ENCODE data around the gene CNTNAP3B. TPM values are rescaled to one million over a fixed set of nuclear protein-coding genes. Genes with fewer than 3 reads are reported as not detected.
"Not testable (repeated sequence)": the region's sequence is repeated elsewhere in the genome, so short reads cannot be mapped to it uniquely, and the experiment has no call there.

Gene CNTNAP3B
- total RNA-seq = not detected in 2 replicates

DNA sequence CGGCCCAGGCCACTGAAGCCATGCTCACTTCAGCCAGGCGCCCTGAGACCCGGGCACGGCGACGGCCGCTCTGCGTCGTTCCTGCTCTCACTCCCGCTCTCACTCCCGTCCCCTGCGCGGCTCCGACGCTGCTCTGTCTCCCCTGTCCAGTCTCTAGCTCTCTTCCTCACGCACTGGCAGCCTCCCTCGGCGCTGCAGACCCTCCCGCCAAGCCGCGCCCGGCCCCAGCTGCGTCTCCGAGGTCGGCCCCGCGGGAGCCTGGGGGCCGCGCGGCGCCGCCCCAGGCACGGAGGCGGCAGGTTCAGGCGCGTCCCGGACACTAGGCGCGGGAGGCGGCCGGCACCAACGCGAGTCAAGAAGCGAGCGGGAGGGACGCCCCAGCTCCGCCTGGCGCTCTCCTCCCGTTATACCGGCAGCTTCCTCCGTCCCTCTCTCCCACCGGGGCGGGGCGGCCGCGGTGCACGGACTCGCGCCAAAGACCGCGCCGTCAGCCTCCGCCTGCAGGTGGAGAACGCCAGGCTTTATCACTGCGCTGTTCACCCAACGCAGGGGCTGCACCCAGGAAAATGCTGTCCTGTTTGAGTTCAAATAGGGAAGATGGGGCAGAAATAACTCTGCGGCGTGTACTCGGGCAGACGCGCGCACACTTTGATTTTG lies at the start of gene CNTNAP3B:
TSS of gene CNTNAP3B (minus strand) at position 354 of the 657 bp plus-strand sequence. CDS start at position 22, 332 bp downstream.
- intact Hi-C loops (cut with micrococcal nuclease) = not testable (repeated sequence)

GRCh38 chr9:42160299-42160698 lies 31.1 kb upstream of the CNTNAP3B start:
- intact Hi-C loops (cut with micrococcal nuclease) = not testable (repeated sequence)

DNA sequence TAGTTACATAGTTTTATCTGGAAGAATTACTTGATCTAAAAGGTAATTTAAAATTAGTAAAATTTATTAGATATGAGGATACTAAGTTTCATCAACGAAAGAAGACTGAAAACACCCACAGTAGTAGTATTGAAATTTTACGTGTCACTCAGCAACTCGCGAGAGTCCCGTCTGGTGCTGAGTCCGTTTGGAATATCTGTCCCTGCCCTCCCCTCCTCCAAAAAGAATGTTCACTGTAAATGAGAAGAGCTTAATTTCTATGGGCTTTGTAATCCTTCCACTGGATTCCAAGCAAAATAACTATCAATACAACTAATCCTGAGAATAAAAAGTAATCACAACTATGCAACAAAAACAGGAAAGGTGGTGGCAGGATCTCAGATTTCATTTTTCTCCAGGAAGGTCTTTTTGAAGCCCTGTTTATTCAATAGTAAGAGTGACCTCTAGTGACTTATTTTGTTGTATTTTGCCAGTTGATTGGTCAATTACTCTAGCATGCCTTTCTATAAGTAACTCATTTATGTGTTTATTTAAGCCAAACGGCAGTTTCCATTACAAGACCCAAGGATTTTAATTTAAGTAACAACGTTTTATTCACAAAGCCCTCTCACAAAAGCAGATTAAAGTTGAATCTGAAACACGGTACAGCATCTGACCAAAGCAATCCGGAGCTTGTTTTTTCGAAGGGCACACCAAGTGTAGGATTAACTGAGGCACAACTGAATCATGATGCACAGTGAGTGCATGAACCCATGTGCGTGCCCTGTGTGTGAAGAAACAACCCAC lies 2.0 kb downstream of the CNTNAP3B start:
- intact Hi-C loops (cut with micrococcal nuclease) = not testable (repeated sequence)

GRCh38 chr9:42121007-42121406 lies 8.2 kb downstream of the CNTNAP3B start:
- intact Hi-C loops (cut with micrococcal nuclease) = not testable (repeated sequence)

DNA sequence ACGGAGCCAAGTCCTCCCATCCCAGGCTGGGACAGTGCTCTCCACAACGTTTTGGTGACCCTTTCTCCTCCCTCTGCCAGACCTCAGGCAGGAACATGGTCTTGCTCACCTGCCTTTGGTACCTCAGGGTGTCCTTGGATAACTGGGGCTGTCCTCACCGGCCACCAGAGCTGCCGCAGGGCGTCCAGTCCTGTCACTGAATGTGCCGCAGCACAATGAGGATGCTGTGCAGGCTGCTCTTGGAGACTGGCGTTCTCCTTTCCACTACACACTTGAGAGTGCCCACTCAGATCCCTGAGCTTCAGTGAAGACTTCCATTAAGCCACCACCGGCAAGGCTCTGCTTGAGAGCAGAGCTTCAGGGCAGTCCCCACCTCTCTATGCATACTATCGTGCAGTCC lies 33.3 kb downstream of the CNTNAP3B start:
- intact Hi-C loops (cut with micrococcal nuclease) = not testable (repeated sequence)

DNA sequence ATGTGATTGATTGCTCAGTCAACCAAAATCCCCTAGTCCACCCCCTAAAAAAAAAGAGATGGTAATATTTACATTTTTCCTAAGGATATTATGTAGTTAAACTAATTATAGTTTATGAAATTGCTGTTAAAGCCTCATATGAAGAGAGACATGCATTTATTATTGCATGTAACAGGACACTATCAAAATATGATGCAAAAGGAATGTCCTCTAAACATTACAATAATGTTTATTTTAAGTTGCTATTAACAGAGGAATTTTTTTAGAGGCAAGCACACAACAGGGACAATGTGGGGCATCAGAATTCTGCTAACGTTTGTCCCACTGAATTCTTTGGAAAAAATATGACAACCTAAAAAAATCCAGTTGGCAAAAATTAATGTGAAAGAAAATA lies 44.7 kb downstream of the CNTNAP3B start:
- intact Hi-C loops (cut with micrococcal nuclease) = not testable (repeated sequence)

GRCh38 chr9:42083877-42084558 lies 45.2 kb downstream of the CNTNAP3B start:
- intact Hi-C loops (cut with micrococcal nuclease) = not testable (repeated sequence)

DNA sequence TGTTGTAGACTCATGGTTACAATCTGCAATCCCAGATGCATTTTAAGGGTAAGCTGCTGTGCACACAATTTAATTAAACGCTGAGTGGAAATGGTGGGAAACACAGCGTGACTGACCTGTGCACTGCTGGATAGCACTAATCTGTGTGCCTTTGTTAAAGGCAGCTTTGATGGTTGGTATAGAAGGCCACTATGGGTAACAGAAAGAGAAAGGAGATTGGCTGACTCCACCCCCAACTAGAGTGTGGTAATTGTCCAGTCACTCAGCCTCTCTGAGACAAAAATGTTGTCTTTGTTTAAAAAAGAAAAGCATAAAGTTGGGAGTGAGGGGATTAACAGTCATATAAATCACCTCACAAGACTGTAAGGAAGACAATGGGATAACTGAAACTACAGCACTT lies 48.9 kb downstream of the CNTNAP3B start:
- intact Hi-C loops (cut with micrococcal nuclease) = not testable (repeated sequence)

- intact Hi-C loops (cut with micrococcal nuclease) = not testable (repeated sequence)
These were observed 54.4 kb downstream of the CNTNAP3B start for GRCh38 chr9:42074868-42075267.

DNA sequence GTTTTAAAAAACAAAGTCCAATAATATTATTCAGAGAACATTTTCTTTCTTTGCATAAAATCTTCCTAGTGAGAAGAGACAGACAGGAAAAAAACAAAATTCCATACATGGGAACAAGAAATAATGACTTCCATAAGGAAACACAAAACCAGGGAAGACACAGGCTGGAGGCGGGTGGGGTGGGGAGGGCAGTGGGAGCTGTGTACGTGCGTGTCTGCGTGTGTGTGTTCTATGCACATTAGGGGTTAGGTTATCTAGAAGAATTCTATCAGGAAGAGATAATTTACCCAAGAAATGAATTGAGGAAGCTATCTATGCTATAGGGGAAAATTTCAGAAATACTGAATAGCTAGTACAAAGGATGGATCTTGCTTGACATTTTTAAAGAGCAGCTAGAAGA lies 58.2 kb downstream of the CNTNAP3B start:
- intact Hi-C loops (cut with micrococcal nuclease) = not testable (repeated sequence)

DNA sequence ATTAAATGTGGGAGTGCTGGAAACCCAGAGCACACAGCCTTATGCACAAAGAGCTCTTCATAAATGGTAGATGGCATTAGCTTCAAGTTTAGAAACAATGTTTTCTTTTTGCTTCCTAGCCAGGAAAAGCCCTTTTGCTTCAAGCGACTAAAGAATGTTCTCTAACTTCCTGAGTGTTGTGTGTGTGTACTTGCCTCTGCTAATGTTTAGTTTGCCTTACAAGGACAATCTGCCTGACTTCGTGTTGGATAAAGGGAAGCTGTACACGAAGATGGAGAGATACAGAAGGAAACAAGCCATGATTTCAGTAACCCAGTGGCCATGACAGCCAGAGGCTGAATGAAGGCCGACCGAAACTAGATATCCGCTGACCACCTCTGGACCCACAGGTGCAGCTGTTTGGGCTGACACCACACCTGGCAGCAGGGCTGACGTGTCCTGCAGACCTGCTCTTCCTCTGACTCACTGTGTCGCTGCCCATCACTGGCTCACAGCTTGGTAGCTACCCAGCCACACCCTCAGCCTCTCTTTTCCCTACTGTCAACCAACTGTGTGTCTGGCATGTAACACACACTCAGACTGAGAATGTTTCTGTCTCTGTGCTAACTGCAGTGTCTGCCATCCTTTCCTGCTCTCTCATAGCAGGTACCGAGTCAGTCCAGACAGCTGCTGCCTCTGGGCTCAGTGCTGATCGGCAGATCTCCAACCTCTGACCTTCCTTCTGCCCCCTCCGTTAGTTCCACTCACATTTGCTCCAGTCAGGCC lies 59.0 kb downstream of the CNTNAP3B start:
- intact Hi-C loops (cut with micrococcal nuclease) = not testable (repeated sequence)

GRCh38 chr9:42053874-42054273 lies 75.4 kb downstream of the CNTNAP3B start:
- intact Hi-C loops (cut with micrococcal nuclease) = not testable (repeated sequence)

DNA sequence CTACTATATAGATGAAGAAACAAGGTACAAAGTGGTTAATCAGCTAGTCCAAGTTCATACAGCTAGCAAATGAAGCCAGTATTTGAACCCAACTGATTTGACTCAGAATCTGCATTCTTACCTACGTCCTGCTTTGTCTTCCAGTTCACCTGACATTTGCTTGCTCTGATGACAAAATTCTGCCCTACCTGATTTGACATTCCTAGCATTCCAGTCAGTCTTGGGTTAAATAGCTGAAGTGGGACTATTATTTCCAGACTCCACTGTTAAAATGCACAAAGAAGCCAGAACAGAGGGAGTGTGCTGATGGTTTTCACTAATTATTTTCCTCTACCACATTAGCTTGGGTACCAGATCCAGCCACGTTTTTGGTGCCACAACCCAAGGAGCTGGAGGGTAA lies 78.5 kb downstream of the CNTNAP3B start:
- intact Hi-C loops (cut with micrococcal nuclease) = not testable (repeated sequence)

- intact Hi-C loops (cut with micrococcal nuclease) = not testable (repeated sequence)
These were observed 84.7 kb downstream of the CNTNAP3B start for GRCh38 chr9:42044422-42045010.

- intact Hi-C loops (cut with micrococcal nuclease) = not testable (repeated sequence)
These were observed 95.7 kb downstream of the CNTNAP3B start for GRCh38 chr9:42033541-42033940.

- intact Hi-C loops (cut with micrococcal nuclease) = not testable (repeated sequence)
These were observed 108.6 kb downstream of the CNTNAP3B start for GRCh38 chr9:42020639-42021038.

GRCh38 chr9:42018220-42018922 lies 110.9 kb downstream of the CNTNAP3B start:
- intact Hi-C loops (cut with micrococcal nuclease) = not testable (repeated sequence)

DNA sequence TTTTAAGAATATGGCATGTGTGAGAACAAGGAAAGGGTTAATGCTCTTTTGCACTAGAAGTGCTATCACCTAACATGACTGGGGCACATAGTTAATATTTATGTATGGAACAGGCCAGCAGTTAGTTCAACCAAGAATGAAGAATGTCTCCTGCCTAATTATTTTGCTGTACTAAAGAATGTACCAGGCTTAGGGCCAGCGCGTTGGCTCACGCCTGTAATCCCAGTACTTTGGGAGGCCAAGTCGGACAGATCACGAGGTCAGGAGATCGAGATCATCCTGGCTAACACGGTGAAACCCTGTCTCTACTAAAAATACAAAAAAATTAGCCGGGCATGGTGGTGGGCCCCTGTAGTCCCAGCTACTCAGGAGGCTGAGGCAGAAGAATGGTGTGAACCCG lies 114.9 kb downstream of the CNTNAP3B start:
- intact Hi-C loops (cut with micrococcal nuclease) = not testable (repeated sequence)

GRCh38 chr9:41991607-41992006 lies 137.6 kb downstream of the CNTNAP3B start:
- intact Hi-C loops (cut with micrococcal nuclease) = not testable (repeated sequence)

GRCh38 chr9:41980271-41980670 lies 149.0 kb downstream of the CNTNAP3B start:
- intact Hi-C loops (cut with micrococcal nuclease) = not testable (repeated sequence)
